OCI-LY3 (cell line): ENCODE data around the gene ZP2.

Experiments
- EZH2phosphoT487 ChIP-seq: fragments of 200-600 bp; shearing (Covaris generic); IDR thresholded peaks from 2 replicates; pipeline ENCODE4 v1.6.1; 2018; ENCODE audit warnings: antibody characterized with exemption, mixed run types, low read depth
- TF ChIP-seq, protein P1 (sequence below): fragments of 200-600, 300-600 bp; sonication (generic); IDR thresholded peaks from 2 replicates; pipeline ENCODE4 v1.5.1; 2014; ENCODE audit warnings: antibody characterized with exemption, low read length, low read depth

DNA sequence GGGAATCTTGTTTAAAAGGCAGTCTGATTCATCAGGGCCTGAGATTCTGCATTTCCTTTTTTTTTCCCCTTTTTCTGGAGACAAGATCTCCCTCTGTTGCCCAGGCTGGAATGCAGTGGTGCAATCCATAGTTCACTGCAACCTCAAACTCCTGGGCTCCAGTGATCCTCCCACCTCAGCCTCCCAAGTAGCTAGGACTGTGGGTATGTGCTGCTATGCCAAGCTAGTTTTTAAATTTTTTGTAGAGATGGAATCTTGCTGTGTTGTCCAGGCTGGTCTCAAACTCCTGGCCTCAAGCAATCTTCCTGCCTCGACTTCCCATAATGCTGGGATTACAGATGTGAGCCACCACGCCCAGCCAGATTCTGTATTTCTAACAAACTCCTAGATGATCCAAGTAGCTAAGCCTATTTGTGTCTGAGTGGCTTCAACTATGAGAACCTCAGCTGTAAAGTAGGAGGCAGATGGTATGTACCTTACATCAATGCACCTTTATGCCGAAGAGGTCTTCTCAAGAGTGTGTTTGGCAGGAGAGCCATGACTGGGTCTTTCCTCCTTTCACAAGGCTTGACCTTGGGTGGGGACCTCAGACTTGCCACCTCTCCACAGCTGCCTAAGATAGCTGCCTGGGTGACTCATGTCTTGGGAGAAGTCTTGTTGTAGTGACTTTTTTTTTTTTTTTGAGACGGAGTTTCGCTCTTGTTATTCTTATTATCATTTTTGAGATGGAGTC lies 42.0 kb downstream of the ZP2 start:
- TF ChIP-seq, protein P1, sequence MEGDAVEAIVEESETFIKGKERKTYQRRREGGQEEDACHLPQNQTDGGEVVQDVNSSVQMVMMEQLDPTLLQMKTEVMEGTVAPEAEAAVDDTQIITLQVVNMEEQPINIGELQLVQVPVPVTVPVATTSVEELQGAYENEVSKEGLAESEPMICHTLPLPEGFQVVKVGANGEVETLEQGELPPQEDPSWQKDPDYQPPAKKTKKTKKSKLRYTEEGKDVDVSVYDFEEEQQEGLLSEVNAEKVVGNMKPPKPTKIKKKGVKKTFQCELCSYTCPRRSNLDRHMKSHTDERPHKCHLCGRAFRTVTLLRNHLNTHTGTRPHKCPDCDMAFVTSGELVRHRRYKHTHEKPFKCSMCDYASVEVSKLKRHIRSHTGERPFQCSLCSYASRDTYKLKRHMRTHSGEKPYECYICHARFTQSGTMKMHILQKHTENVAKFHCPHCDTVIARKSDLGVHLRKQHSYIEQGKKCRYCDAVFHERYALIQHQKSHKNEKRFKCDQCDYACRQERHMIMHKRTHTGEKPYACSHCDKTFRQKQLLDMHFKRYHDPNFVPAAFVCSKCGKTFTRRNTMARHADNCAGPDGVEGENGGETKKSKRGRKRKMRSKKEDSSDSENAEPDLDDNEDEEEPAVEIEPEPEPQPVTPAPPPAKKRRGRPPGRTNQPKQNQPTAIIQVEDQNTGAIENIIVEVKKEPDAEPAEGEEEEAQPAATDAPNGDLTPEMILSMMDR: no peak
- no peak for TF ChIP-seq EZH2phosphoT487
